HepG2 (cell line): Measurements from ENCODE around the gene KLF3. TPM values are rescaled to one million over a fixed set of nuclear protein-coding genes. Genes with fewer than 3 reads are reported as not detected.
A peak's percentile ranks its signal among the peaks of the same experiment; 100 is the strongest.

ENCODE experiments used
- ATF1 ChIP-seq: IDR thresholded peaks from 2 replicates; pipeline ENCODE4 v1.6.1; 2016; ENCODE audit warnings: mild to moderate bottlenecking, control low read depth
- BRD4 ChIP-seq: sonication (generic); formaldehyde crosslinking; IDR thresholded peaks from 2 replicates; pipeline ENCODE4 v1.4.0; 2020; ENCODE audit warnings: missing genetic modification reagents
- HOXD1 ChIP-seq: sonication (generic); formaldehyde crosslinking; IDR thresholded peaks from 2 replicates; pipeline ENCODE4 v1.5.0; 2020; ENCODE audit warnings: missing genetic modification reagents
- JUN ChIP-seq: sonication (generic); formaldehyde crosslinking; IDR thresholded peaks from 2 replicates; pipeline ENCODE4 v1.4.0; 2020; ENCODE audit warnings: mild to moderate bottlenecking, missing genetic modification reagents
- KLF9 ChIP-seq: IDR thresholded peaks from 2 replicates; pipeline ENCODE4 v1.6.1; 2016; ENCODE audit warnings: low read depth
- REST ChIP-seq, 2 experiments: IDR thresholded peaks; 2 replicates each; pipeline ENCODE4 v1.6.1; 2011 to 2012; ENCODE audit warnings: low read length in 2 of 2, borderline replicate concordance in 1 of 2, low read depth in 1 of 2, mild to moderate bottlenecking in 1 of 2, moderate library complexity in 1 of 2
- SOX5 ChIP-seq: IDR thresholded peaks from 2 replicates; pipeline ENCODE4 v1.6.1; 2016; ENCODE audit warnings: borderline replicate concordance
- TBX2 ChIP-seq: sonication (generic); formaldehyde crosslinking; IDR thresholded peaks from 2 replicates; pipeline ENCODE4 v1.5.0; 2020; ENCODE audit warnings: missing genetic modification reagents, mild to moderate bottlenecking, borderline replicate concordance
- TEAD2 ChIP-seq: sonication (generic); formaldehyde crosslinking; IDR thresholded peaks from 2 replicates; pipeline ENCODE4 v1.9.0; 2021; ENCODE audit warnings: missing genetic modification reagents
- ZBTB14 ChIP-seq: sonication (generic); formaldehyde crosslinking; IDR thresholded peaks from 2 replicates; pipeline ENCODE4 v1.4.0; 2020; ENCODE audit warnings: missing genetic modification reagents
- ZBTB21 ChIP-seq: sonication (generic); formaldehyde crosslinking; IDR thresholded peaks from 2 replicates; pipeline ENCODE4 v1.4.0; 2020; ENCODE audit warnings: missing genetic modification reagents
- ZBTB3 ChIP-seq: sonication (generic); formaldehyde crosslinking; IDR thresholded peaks from 2 replicates; pipeline ENCODE4 v1.4.0; 2020; ENCODE audit warnings: low read depth, mild to moderate bottlenecking, moderate library complexity, missing genetic modification reagents, borderline replicate concordance
- ZBTB39 ChIP-seq: sonication (generic); formaldehyde crosslinking; IDR thresholded peaks from 2 replicates; pipeline ENCODE4 v1.5.0; 2020; ENCODE audit warnings: missing genetic modification reagents
- ZNF281 ChIP-seq: sonication (generic); formaldehyde crosslinking; IDR thresholded peaks from 2 replicates; pipeline ENCODE4 v1.4.0; 2020; ENCODE audit warnings: missing genetic modification reagents, borderline replicate concordance
- ZNF446 ChIP-seq: sonication (generic); formaldehyde crosslinking; IDR thresholded peaks from 2 replicates; pipeline ENCODE4 v1.5.0; 2020; ENCODE audit warnings: mild to moderate bottlenecking, missing genetic modification reagents
- ZNF547 ChIP-seq: sonication (generic); formaldehyde crosslinking; IDR thresholded peaks from 2 replicates; pipeline ENCODE4 v1.5.1; 2020; ENCODE audit warnings: mild to moderate bottlenecking, missing genetic modification reagents
- ZNF7 ChIP-seq: IDR thresholded peaks from 2 replicates; pipeline ENCODE4 v1.6.1; 2016; ENCODE audit warnings: missing biosample characterization, missing genetic modification reagents
- ZNF737 ChIP-seq: sonication (generic); formaldehyde crosslinking; IDR thresholded peaks from 2 replicates; pipeline ENCODE4 v1.5.0; 2020; ENCODE audit warnings: missing genetic modification reagents, mild to moderate bottlenecking, borderline replicate concordance
- polyA plus RNA-seq, 8 experiments: library from polyadenylated mRNA; depleted of rRNA in 3 of 8; stranded (reverse) in 7 of 8; unstranded in 1 of 8; fragments of >200 nt; fragmentation: Illumina TruSeq in 4 of 8; extraction: Trizol in 4 of 8; gene quantifications; 2 replicates each; pipeline versions ENCODE4 v1.2.1 to v1.2.3, GENCODE V29; 2011 to 2016; ENCODE audit warnings: low read depth in 4 of 8, missing spikeins in 1 of 8, mixed read lengths in 1 of 8; ENCODE audit not compliant: insufficient read depth in 1 of 8
- total RNA-seq, 5 experiments: library from RNA; depleted of rRNA; stranded (reverse); fragments of >200 nt; fragmentation: Illumina TruSeq; extraction: Trizol; gene quantifications; 2 replicates each; pipeline ENCODE4 v1.2.3, GENCODE V29; 2016; ENCODE audit warnings: low read depth in 1 of 5

Gene KLF3
- total and polyA plus RNA-seq, 2 of the 13 experiments (the other 11 are each of a cell fraction or from before 2014, with no cell fraction given) = 29.1 to 37.8 TPM

GRCh38 chr4:38673130-38673978, 9.4 kb downstream of the KLF3 start (continued):
- peak in 1 of 2 experiments; percentile 63; a peak in 2 of 4 replicates for TF ChIP-seq REST (IDR thresholded peaks at IDR 0.05; ENCODE audit: borderline replicate concordance in 1 of 2, low read depth in 1 of 2, low read length in 2 of 2)
- peak; percentile 92 for TF ChIP-seq ZNF281 (CRISPR knock-in tag)
- TF ChIP-seq ZBTB21 (CRISPR knock-in tag) = no peak
- no peak; the same call in 1 of the 2 replicates for TF ChIP-seq ZBTB3
- no peak for TF ChIP-seq TEAD2 (CRISPR knock-in tag)
- peak; percentile 79; the same call in 1 of the 2 replicates for TF ChIP-seq ZBTB39
- no peak for TF ChIP-seq ZNF547 (CRISPR knock-in tag)
- TF ChIP-seq TBX2 = peak; percentile 98
- TF ChIP-seq ZNF446 (CRISPR knock-in tag) = no peak
- peak; percentile 50; the same call in 1 of the 2 replicates for TF ChIP-seq ATF1 (CRISPR knock-in tag)
- TF ChIP-seq ZNF737 = no peak
- TF ChIP-seq ZNF7 (CRISPR knock-in tag) = no peak
- no peak for TF ChIP-seq KLF9 (CRISPR knock-in tag)
- TF ChIP-seq HOXD1 = no peak
- peak; percentile 64; the same call in 1 of the 2 replicates for TF ChIP-seq BRD4
- peak; percentile 34; the same call in 1 of the 2 replicates for TF ChIP-seq JUN (CRISPR knock-in tag)
- TF ChIP-seq SOX5 (CRISPR knock-in tag) = peak; percentile 93
- no peak for TF ChIP-seq ZBTB14
